Liver (tissue), 9 donors: ENCODE data around the gene FBLN1. TPM values are rescaled to one million over a fixed set of nuclear protein-coding genes. Genes with fewer than 3 reads are reported as not detected.

ENCODE experiments used
- DNase-seq: peaks from one replicate; pipeline ENCODE4 v3.0.0-alpha.2; 2017; ENCODE audit warnings: low spot score
- H3K27ac ChIP-seq, 2 donors: one replicate each; pipeline ENCODE4 v1.7.0; 2013; ENCODE audit warnings: inconsistent platforms in 2 of 2, low read length in 2 of 2, control low read depth in 1 of 2, low read depth in 1 of 2, mild to moderate bottlenecking in 1 of 2
- H3K27me3 ChIP-seq, 4 donors: one replicate each; pipeline versions ENCODE4 v1.6.1 to v1.7.0; 2013; ENCODE audit warnings: low read length in 3 of 4, inconsistent platforms in 1 of 4, mild to moderate bottlenecking in 1 of 4, moderate library complexity in 1 of 4; ENCODE audit not compliant: control insufficient read depth in 4 of 4, insufficient read depth in 4 of 4
- H3K36me3 ChIP-seq, 4 donors: one replicate each; pipeline versions ENCODE4 v1.6.1 to v1.7.0; 2013; ENCODE audit warnings: low read length in 3 of 4, mild to moderate bottlenecking in 3 of 4, low read depth in 1 of 4, moderate library complexity in 1 of 4; ENCODE audit not compliant: control insufficient read depth in 4 of 4, insufficient read depth in 3 of 4
- H3K4me1 ChIP-seq, 4 donors: one replicate each; pipeline versions ENCODE4 v1.6.1 to v1.7.0; 2013; ENCODE audit warnings: low read length in 3 of 4, mild to moderate bottlenecking in 3 of 4, moderate library complexity in 1 of 4; ENCODE audit not compliant: control insufficient read depth in 4 of 4, insufficient read depth in 4 of 4
- H3K4me3 ChIP-seq, 3 donors: one replicate each; pipeline versions ENCODE4 v1.6.1 to v1.7.0; 2013; ENCODE audit warnings: low read length in 3 of 3, control low read depth in 1 of 3, low read depth in 1 of 3, mild to moderate bottlenecking in 1 of 3
- H3K9ac ChIP-seq, 2 donors: one replicate each; pipeline ENCODE4 v1.7.0; 2013; ENCODE audit warnings: low read length in 2 of 2, mild to moderate bottlenecking in 2 of 2, moderate library complexity in 2 of 2, control low read depth in 1 of 2, low read depth in 1 of 2
- H3K9me3 ChIP-seq, 4 donors: one replicate each; pipeline versions ENCODE4 v1.6.1 to v1.7.0; 2013; ENCODE audit warnings: low read length in 3 of 4; ENCODE audit not compliant: control insufficient read depth in 4 of 4
- ATF3 ChIP-seq: IDR thresholded peaks from 2 replicates; pipeline ENCODE4 v1.6.1; 2016; ENCODE audit warnings: antibody characterized with exemption
- EGR1 ChIP-seq, 2 donors: IDR thresholded peaks; 2 replicates each; pipeline ENCODE4 v1.6.1; 2016 to 2018; ENCODE audit warnings: antibody characterized with exemption in 2 of 2, low read depth in 2 of 2
- FOXA1 ChIP-seq: IDR thresholded peaks from 2 replicates; pipeline ENCODE4 v1.6.1; 2016; ENCODE audit warnings: antibody characterized with exemption
- FOXA2 ChIP-seq: IDR thresholded peaks from 2 replicates; pipeline ENCODE4 v1.6.1; 2016; ENCODE audit warnings: antibody characterized with exemption
- HNF4A ChIP-seq, 2 donors: conservative IDR thresholded peaks; 2 replicates each; pipeline ENCODE4 v1.6.1; 2016; ENCODE audit warnings: antibody characterized with exemption in 2 of 2, mild to moderate bottlenecking in 2 of 2
- HNF4G ChIP-seq: IDR thresholded peaks from 2 replicates; pipeline ENCODE4 v1.6.1; 2016; ENCODE audit warnings: antibody characterized with exemption
- JUND ChIP-seq, 2 donors: IDR thresholded peaks; 2 replicates each; pipeline ENCODE4 v1.6.1; 2016; ENCODE audit warnings: antibody characterized with exemption in 2 of 2
- MAX ChIP-seq: IDR thresholded peaks from 2 replicates; pipeline ENCODE4 v1.6.1; 2016; ENCODE audit warnings: antibody characterized with exemption
- NR2F2 ChIP-seq: IDR thresholded peaks from 2 replicates; pipeline ENCODE4 v1.6.1; 2016; ENCODE audit warnings: antibody characterized with exemption
- RAD21 ChIP-seq, 2 donors: IDR thresholded peaks; 2 replicates each; pipeline ENCODE4 v1.6.1; 2016; ENCODE audit warnings: antibody characterized with exemption in 2 of 2, mild to moderate bottlenecking in 2 of 2
- REST ChIP-seq: IDR thresholded peaks from 2 replicates; pipeline ENCODE4 v1.6.1; 2016; ENCODE audit warnings: antibody characterized with exemption, mild to moderate bottlenecking
- RXRA ChIP-seq, 2 donors: IDR thresholded peaks; 2 replicates each; pipeline ENCODE4 v1.6.1; 2017 to 2018; ENCODE audit warnings: antibody characterized with exemption in 2 of 2, mild to moderate bottlenecking in 1 of 2
- SP1 ChIP-seq: IDR thresholded peaks from 2 replicates; pipeline ENCODE4 v1.6.1; 2018; ENCODE audit warnings: antibody characterized with exemption, mild to moderate bottlenecking
- TAF1 ChIP-seq: conservative IDR thresholded peaks from 2 replicates; pipeline ENCODE4 v1.6.1; 2016; ENCODE audit warnings: antibody characterized with exemption, mild to moderate bottlenecking
- YY1 ChIP-seq: IDR thresholded peaks from 2 replicates; pipeline ENCODE4 v1.6.1; 2016; ENCODE audit warnings: antibody characterized with exemption, mild to moderate bottlenecking
- WGBS: extraction: QIAGEN DNeasy Blood & Tissue Kit; methylation state at CpG from one replicate; pipeline ENCODE4 v1.1.7; 2013; 5-methylcytosine and 5-hydroxymethylcytosine counted together
- polyA plus RNA-seq, 2 donors: library from polyadenylated mRNA; stranded (reverse) in 1 of 2; unstranded in 1 of 2; fragments of 200-250 nt in 1 of 2; fragments of >200 nt in 1 of 2; fragmentation: Nextera tagmentation in 1 of 2; extraction: Ambion mirVana in 1 of 2; gene quantifications; one replicate each; pipeline versions ENCODE4 v1.2.1 to v1.2.3, GENCODE V29; 2013 to 2015
- total RNA-seq, 2 donors: library from RNA; depleted of rRNA; stranded (reverse); fragments of >200 nt; gene quantifications; one replicate each; pipeline ENCODE4 v1.2.3, GENCODE V29; 2014
- TF ChIP-seq, protein P1 (sequence below): fragments of 150-350 bp; IDR thresholded peaks from 2 replicates; pipeline ENCODE4 v1.5.1; 2017; ENCODE audit warnings: improper control_type of control experiment, low read depth, low read length; ENCODE audit not compliant: missing input control
- TF ChIP-seq, protein P2 (sequence below): IDR thresholded peaks from 2 replicates; pipeline ENCODE4 v1.6.1; 2016; ENCODE audit warnings: antibody characterized with exemption
- donor health status: healthy.
- donor health status: healthy.
- donor health status: healthy.
- donor health status: healthy.
- donor health status: healthy.

The FBLN1 gene
- total and polyA plus RNA-seq, 4 donors, result 2.2 to 9.3 (median 6.3) TPM

DNA sequence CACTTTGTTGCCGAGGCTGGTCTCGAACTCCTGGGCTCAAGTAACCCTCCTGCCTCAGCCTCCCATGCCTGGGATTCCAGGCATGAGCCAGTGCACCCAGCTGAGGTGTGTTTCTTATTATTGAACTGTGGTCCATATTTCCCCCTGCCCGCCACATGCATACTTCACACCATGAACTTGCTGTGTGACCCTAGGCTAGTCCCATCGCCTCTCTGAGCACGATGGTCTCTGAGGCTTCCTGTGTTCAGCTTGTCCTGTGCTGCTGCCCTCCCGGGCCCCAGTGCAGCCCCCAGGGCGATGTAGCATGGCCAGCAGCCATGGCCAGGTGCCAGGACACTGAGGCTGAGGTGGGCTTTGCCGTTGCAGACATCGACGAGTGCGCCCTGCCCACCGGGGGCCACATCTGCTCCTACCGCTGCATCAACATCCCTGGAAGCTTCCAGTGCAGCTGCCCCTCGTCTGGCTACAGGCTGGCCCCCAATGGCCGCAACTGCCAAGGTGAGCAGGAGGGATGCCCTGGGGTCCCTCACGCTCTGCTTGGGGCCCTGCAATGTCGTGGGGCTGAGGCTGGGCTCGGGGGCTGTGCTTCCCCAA is 45.7 kb downstream of the FBLN1 start:
- Histone ChIP-seq H3K27me3 (no peaks in the 10 kb centered on the region), H3K27ac (no peak overlapping the region), H3K4me3 (no peak overlapping the region), H3K9me3 (no peaks in the 10 kb centered on the region), H3K36me3 (no peaks in the 10 kb centered on the region), H3K4me1 (peaks cover 0 to 4% (median 0%) of the 10 kb centered on the region in 4 donors), H3K9ac (no peak overlapping the region)
- no peak for DNase-seq
- WGBS, result 90% methylated on average over 18 of the region's 18 CpGs
- TF ChIP-seq RXRA (IDR thresholded peaks at IDR 0.05) (no peak), NR2F2 (no peak), JUND (IDR thresholded peaks at IDR 0.05) (no peak), RAD21 (IDR thresholded peaks at IDR 0.05) (no peak), YY1 (no peak), EGR1 (IDR thresholded peaks at IDR 0.05; ENCODE audit: low read depth in 2 of 2) (no peak), FOXA2 (no peak), REST (no peak), MAX (no peak), ATF3 (no peak), HNF4A (conservative IDR thresholded peaks at IDR 0.05) (no peak), SP1 (no peak), FOXA1 (no peak), HNF4G (no peak), TAF1 (no peak)
- TF ChIP-seq, protein P1, sequence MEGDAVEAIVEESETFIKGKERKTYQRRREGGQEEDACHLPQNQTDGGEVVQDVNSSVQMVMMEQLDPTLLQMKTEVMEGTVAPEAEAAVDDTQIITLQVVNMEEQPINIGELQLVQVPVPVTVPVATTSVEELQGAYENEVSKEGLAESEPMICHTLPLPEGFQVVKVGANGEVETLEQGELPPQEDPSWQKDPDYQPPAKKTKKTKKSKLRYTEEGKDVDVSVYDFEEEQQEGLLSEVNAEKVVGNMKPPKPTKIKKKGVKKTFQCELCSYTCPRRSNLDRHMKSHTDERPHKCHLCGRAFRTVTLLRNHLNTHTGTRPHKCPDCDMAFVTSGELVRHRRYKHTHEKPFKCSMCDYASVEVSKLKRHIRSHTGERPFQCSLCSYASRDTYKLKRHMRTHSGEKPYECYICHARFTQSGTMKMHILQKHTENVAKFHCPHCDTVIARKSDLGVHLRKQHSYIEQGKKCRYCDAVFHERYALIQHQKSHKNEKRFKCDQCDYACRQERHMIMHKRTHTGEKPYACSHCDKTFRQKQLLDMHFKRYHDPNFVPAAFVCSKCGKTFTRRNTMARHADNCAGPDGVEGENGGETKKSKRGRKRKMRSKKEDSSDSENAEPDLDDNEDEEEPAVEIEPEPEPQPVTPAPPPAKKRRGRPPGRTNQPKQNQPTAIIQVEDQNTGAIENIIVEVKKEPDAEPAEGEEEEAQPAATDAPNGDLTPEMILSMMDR, result no peak
- TF ChIP-seq, protein P2, sequence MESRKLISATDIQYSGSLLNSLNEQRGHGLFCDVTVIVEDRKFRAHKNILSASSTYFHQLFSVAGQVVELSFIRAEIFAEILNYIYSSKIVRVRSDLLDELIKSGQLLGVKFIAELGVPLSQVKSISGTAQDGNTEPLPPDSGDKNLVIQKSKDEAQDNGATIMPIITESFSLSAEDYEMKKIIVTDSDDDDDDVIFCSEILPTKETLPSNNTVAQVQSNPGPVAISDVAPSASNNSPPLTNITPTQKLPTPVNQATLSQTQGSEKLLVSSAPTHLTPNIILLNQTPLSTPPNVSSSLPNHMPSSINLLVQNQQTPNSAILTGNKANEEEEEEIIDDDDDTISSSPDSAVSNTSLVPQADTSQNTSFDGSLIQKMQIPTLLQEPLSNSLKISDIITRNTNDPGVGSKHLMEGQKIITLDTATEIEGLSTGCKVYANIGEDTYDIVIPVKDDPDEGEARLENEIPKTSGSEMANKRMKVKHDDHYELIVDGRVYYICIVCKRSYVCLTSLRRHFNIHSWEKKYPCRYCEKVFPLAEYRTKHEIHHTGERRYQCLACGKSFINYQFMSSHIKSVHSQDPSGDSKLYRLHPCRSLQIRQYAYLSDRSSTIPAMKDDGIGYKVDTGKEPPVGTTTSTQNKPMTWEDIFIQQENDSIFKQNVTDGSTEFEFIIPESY, result no peak
